Endothelial cell of umbilical vein (primary cell): ENCODE measurements around the gene NUB1. TPM values are rescaled to one million over a fixed set of nuclear protein-coding genes. Genes with fewer than 3 reads are reported as not detected.

ENCODE experiments used
- BruUV-seq: library from RNA; stranded (reverse); fragments of 400-500 nt; replicated peaks from 2 replicates; lab custom pipeline; 2021; lab: Mats Ljungman, UMichigan
- CTCF ChIA-PET: fragments of 300-600, 350-600 bp; sonication (Branson Sonifier 250); formaldehyde crosslinking; loops from one replicate; lab custom pipeline; 2021; ENCODE audit warnings: antibody characterized with exemption, inconsistent platforms; lab: Charles Lee
- POLR2A ChIA-PET: fragments of 300-600, 350-600 bp; sonication (Branson Sonifier 250); formaldehyde crosslinking; loops from one replicate; lab custom pipeline; 2021; ENCODE audit warnings: antibody characterized with exemption, inconsistent platforms; lab: Charles Lee
- DNase-seq: peaks from one replicate; pipeline ENCODE4 v3.0.0-alpha.2; 2011; ENCODE audit warnings: low read depth, low spot score
- FAIRE-seq: peaks from 2 replicates; lab custom pipeline; 2011; peaks lifted over from hg19 to GRCh38; lab: Jason Lieb, UNC
- H2AFZ ChIP-seq: 2 replicates; pipeline ENCODE4 v1.6.0; 2012; ENCODE audit warnings: low read depth, low read length, control low read depth, inconsistent platforms
- H3K27ac ChIP-seq: 2 replicates; pipeline ENCODE4 v1.5.1; 2011; ENCODE audit warnings: low read depth, mild to moderate bottlenecking, control low read depth, low read length, moderate library complexity; ENCODE audit not compliant: insufficient read depth
- H3K27me3 ChIP-seq, 2 experiments: 2 replicates each; pipeline versions ENCODE4 v1.6.0 to v1.6.1; 2011; ENCODE audit warnings: low read length in 2 of 2, mixed read lengths in 1 of 2; ENCODE audit not compliant: control insufficient read depth in 2 of 2, insufficient read depth in 2 of 2
- H3K36me3 ChIP-seq, 2 experiments: 2 replicates in 1 of 2; 3 replicates in 1 of 2; pipeline ENCODE4 v1.5.1; 2011; ENCODE audit warnings: low read length in 2 of 2, mild to moderate bottlenecking in 1 of 2, moderate library complexity in 1 of 2; ENCODE audit not compliant: control insufficient read depth in 2 of 2, insufficient read depth in 2 of 2; ENCODE audit errors: extremely low read depth in 1 of 2
- H3K4me1 ChIP-seq: 3 replicates; pipeline ENCODE4 v1.5.1; 2011; ENCODE audit warnings: mild to moderate bottlenecking, low read length; ENCODE audit not compliant: control insufficient read depth, insufficient read depth; ENCODE audit errors: extremely low read depth
- H3K4me2 ChIP-seq: 2 replicates; pipeline ENCODE4 v1.6.1; 2011; ENCODE audit warnings: low read length, control low read depth, mixed read lengths; ENCODE audit not compliant: insufficient read depth
- H3K4me3 ChIP-seq, 3 experiments: fragments of 200-600 bp in 1 of 3; sonication (generic), shearing (Covaris generic) in 1 of 3; replicated peaks in 1 of 3; 2 replicates each; pipeline ENCODE4 v1.5.1; 2011 to 2016; ENCODE audit warnings: control low read depth in 3 of 3, low read length in 3 of 3, mild to moderate bottlenecking in 2 of 3, inconsistent platforms in 1 of 3, low read depth in 1 of 3, moderate library complexity in 1 of 3; ENCODE audit not compliant: insufficient read depth in 1 of 3
- H3K79me2 ChIP-seq: 2 replicates; pipeline ENCODE4 v1.6.0; 2012; ENCODE audit warnings: low read length, inconsistent platforms; ENCODE audit not compliant: control insufficient read depth, insufficient read depth
- H3K9ac ChIP-seq: replicated peaks from 2 replicates; pipeline ENCODE3; 2011; ENCODE audit warnings: low read length, control low read depth; ENCODE audit not compliant: insufficient read depth; ENCODE audit errors: extremely low read depth
- H3K9me1 ChIP-seq: replicated peaks from 3 replicates; pipeline ENCODE4 v1.6.0; 2011; ENCODE audit warnings: mild to moderate bottlenecking, low read length; ENCODE audit not compliant: control insufficient read depth, insufficient read depth; ENCODE audit errors: extremely low read depth
- H3K9me3 ChIP-seq: replicated peaks from 2 replicates; pipeline ENCODE4 v1.5.1; 2012; ENCODE audit warnings: low read length, inconsistent platforms; ENCODE audit not compliant: control insufficient read depth, insufficient read depth
- H4K20me1 ChIP-seq: replicated peaks from 2 replicates; pipeline ENCODE3; 2011; ENCODE audit warnings: mild to moderate bottlenecking, low read length; ENCODE audit not compliant: control insufficient read depth, insufficient read depth; ENCODE audit errors: extremely low read depth
- CTCF ChIP-seq, 2 donors: IDR thresholded peaks; 1 replicate in 1 of 2; 2 replicates in 1 of 2; pipeline ENCODE4 v1.5.1; 2011; ENCODE audit warnings: low read length in 2 of 2, mild to moderate bottlenecking in 2 of 2, moderate library complexity in 2 of 2, control low read depth in 1 of 2, inconsistent platforms in 1 of 2, low read depth in 1 of 2; ENCODE audit not compliant: insufficient read depth in 1 of 2; ENCODE audit errors: extremely low read depth in 1 of 2
- GATA2 ChIP-seq: IDR thresholded peaks from 2 replicates; pipeline ENCODE4 v1.7.0; 2011; ENCODE audit warnings: low read depth, mild to moderate bottlenecking, moderate library complexity, mixed read lengths, low read length; ENCODE audit not compliant: insufficient read length, insufficient read depth
- JUN ChIP-seq: IDR thresholded peaks from 2 replicates; pipeline ENCODE4 v1.6.1; 2011; ENCODE audit warnings: borderline replicate concordance, low read depth; ENCODE audit not compliant: insufficient read length, insufficient read depth
- MAX ChIP-seq: IDR thresholded peaks from 2 replicates; pipeline ENCODE4 v1.6.1; 2011; ENCODE audit not compliant: insufficient read depth, insufficient read length
- POLR2A ChIP-seq: IDR thresholded peaks from 2 replicates; pipeline ENCODE4 v1.6.1; 2012; ENCODE audit warnings: low read depth, mild to moderate bottlenecking, control low read depth, low read length
- dilution Hi-C: fragments of 300-500 bp; cut with MboI; formaldehyde crosslinking; loops from one replicate; pipeline ENCODE4 v1.15.0; 2019; ENCODE audit warnings: low sequenced_read_pairs; ENCODE audit not compliant: extremely low pct_ligation_motif_present
- intact Hi-C: fragments of 100-400 bp; cut with micrococcal nuclease; formaldehyde crosslinking; loops from one replicate; pipeline ENCODE4 v1.10.0; 2022
- polyA plus RNA-seq, 4 experiments: library from polyadenylated mRNA; depleted of rRNA in 3 of 4; stranded (reverse) in 3 of 4; unstranded in 1 of 4; fragments of >200 nt; gene quantifications; 2 replicates each; pipeline versions ENCODE4 v1.2.1 to v1.2.3, GENCODE V29; 2011 to 2012; ENCODE audit warnings: missing spikeins in 1 of 4
- total RNA-seq: library from RNA; stranded (reverse); gene quantifications from 2 replicates; pipeline ENCODE4 v1.2.3, GENCODE V29; 2021

Gene NUB1
- total and polyA plus RNA-seq, 2 donors (not counting 3 experiments of a cell fraction or from before 2014, with no cell fraction given): 28.0 to 46.2 TPM

GRCh38 chr7:151374726-151375125 lies 33.1 kb downstream of the NUB1 start:
- Histone ChIP-seq H3K27ac (no peak overlapping the region), H3K9ac (no peak overlapping the region), H3K4me3 (no peak overlapping the region), H3K4me2 (no peak overlapping the region), H3K9me1 (no peaks in the 10 kb centered on the region), H3K79me2 (no peaks in the 10 kb centered on the region), H3K4me1 (no peaks in the 10 kb centered on the region), H4K20me1 (no peaks in the 10 kb centered on the region), H3K9me3 (no peaks in the 10 kb centered on the region), H3K36me3 (peaks cover 0 to 23% of the 10 kb centered on the region in 2 experiments), H3K27me3 (no peaks in the 10 kb centered on the region), H2AFZ (no peak overlapping the region)
- DNase-seq (no peak), FAIRE-seq (no peak)
- ChIA-PET POLR2A (no interaction called here), CTCF (interaction anchor here (6.3 kb wide), 1 partner anchor 74 kb away, joined by 44 read pairs; no protein-coding TSS in a partner anchor)
- TF ChIP-seq JUN (no peak), POLR2A (no peak), CTCF (IDR thresholded peaks at IDR 0.05; ENCODE audit: extremely low read depth in 1 of 2, insufficient read depth in 1 of 2, low read depth in 1 of 2, low read length in 2 of 2) (no peak), MAX (no peak), GATA2 (no peak)
- BruUV-seq: no TSS peak
- intact Hi-C loops (no loop called here), dilution Hi-C loops (no loop called here)
